Adipocyte (in vitro differentiated cells): ENCODE data around the gene MAPRE3.

Experiments used
- DNase-seq: peaks from one replicate; pipeline ENCODE4 v3.0.0-alpha.2; 2015; ENCODE audit warnings: low read depth
- H3K27me3 ChIP-seq: replicated peaks from 2 replicates; pipeline ENCODE4 v1.7.0; 2013; ENCODE audit warnings: mild to moderate bottlenecking, low read length, moderate library complexity; ENCODE audit not compliant: control insufficient read depth, insufficient read depth
- H3K36me3 ChIP-seq: 2 replicates; pipeline ENCODE4 v1.7.0; 2013; ENCODE audit warnings: low read length, mild to moderate bottlenecking, moderate library complexity; ENCODE audit not compliant: control insufficient read depth, insufficient read depth, severe bottlenecking
- H3K4me1 ChIP-seq: 2 replicates; pipeline ENCODE4 v1.7.0; 2013; ENCODE audit warnings: mild to moderate bottlenecking, low read length, moderate library complexity; ENCODE audit not compliant: control insufficient read depth, insufficient read depth
- H3K4me3 ChIP-seq: 2 replicates; pipeline ENCODE4 v1.7.0; 2013; ENCODE audit warnings: mild to moderate bottlenecking, low read length, moderate library complexity
- H3K9ac ChIP-seq: 2 replicates; pipeline ENCODE4 v1.7.0; 2013; ENCODE audit warnings: mild to moderate bottlenecking, low read length, moderate library complexity
- H3K9me3 ChIP-seq: 2 replicates; pipeline ENCODE4 v1.7.0; 2013; ENCODE audit warnings: mild to moderate bottlenecking, low read length, moderate library complexity; ENCODE audit not compliant: control insufficient read depth

Gene MAPRE3

GRCh38 chr2:26974352-26974751 is 3.9 kb downstream of the MAPRE3 start:
- no peak for DNase-seq
- H3K36me3 ChIP-seq: no peaks in the 10 kb centered on the region
- H3K4me1 ChIP-seq: peaks cover 41% of the 10 kb centered on the region
- H3K9me3 ChIP-seq: no peaks in the 10 kb centered on the region
- no peak overlapping the region for H3K4me3 ChIP-seq
- H3K9ac ChIP-seq: no peak overlapping the region
- peaks cover 1% of the 10 kb centered on the region for H3K27me3 ChIP-seq

- H3K9me3 ChIP-seq: no peaks in the 10 kb centered on the region
- H3K4me3 ChIP-seq: no peak overlapping the region
- H3K4me1 ChIP-seq: peaks cover 48% of the 10 kb centered on the region
- H3K9ac ChIP-seq: no peak overlapping the region
- no peaks in the 10 kb centered on the region for H3K36me3 ChIP-seq
- H3K27me3 ChIP-seq: no peaks in the 10 kb centered on the region
- no peak for DNase-seq
Observed at GRCh38 chr2:26975102-26975501, 4.7 kb downstream of the MAPRE3 start.

- Histone ChIP-seq H3K36me3 (no peaks in the 10 kb centered on the region), H3K4me3 (no peak overlapping the region), H3K27me3 (no peaks in the 10 kb centered on the region), H3K9me3 (no peaks in the 10 kb centered on the region), H3K9ac (no peak overlapping the region), H3K4me1 (peaks cover 49% of the 10 kb centered on the region)
- DNase-seq: no peak
Observed at GRCh38 chr2:26975656-26976055, 5.2 kb downstream of the MAPRE3 start.

GRCh38 chr2:26976237-26976636 is 5.8 kb downstream of the MAPRE3 start:
- no peaks in the 10 kb centered on the region for H3K9me3 ChIP-seq
- no peak for DNase-seq
- H3K27me3 ChIP-seq: no peaks in the 10 kb centered on the region
- H3K4me3 ChIP-seq: no peak overlapping the region
- H3K4me1 ChIP-seq: peaks cover 49% of the 10 kb centered on the region
- no peak overlapping the region for H3K9ac ChIP-seq
- no peaks in the 10 kb centered on the region for H3K36me3 ChIP-seq

GRCh38 chr2:26977012-26977411 is 6.6 kb downstream of the MAPRE3 start:
- no peak for DNase-seq
- no peak overlapping the region for H3K4me3 ChIP-seq
- no peaks in the 10 kb centered on the region for H3K9me3 ChIP-seq
- peaks cover 47% of the 10 kb centered on the region for H3K4me1 ChIP-seq
- no peaks in the 10 kb centered on the region for H3K27me3 ChIP-seq
- no peaks in the 10 kb centered on the region for H3K36me3 ChIP-seq
- no peak overlapping the region for H3K9ac ChIP-seq

GRCh38 chr2:26978061-26978596 is 7.7 kb downstream of the MAPRE3 start:
- Histone ChIP-seq H3K9me3 (no peaks in the 10 kb centered on the region), H3K4me1 (peaks cover 49% of the 10 kb centered on the region), H3K4me3 (no peak overlapping the region), H3K9ac (no peak overlapping the region), H3K27me3 (no peaks in the 10 kb centered on the region), H3K36me3 (no peaks in the 10 kb centered on the region)
- DNase-seq: no peak

- Histone ChIP-seq H3K36me3 (no peaks in the 10 kb centered on the region), H3K4me3 (no peak overlapping the region), H3K4me1 (peaks cover 51% of the 10 kb centered on the region), H3K9me3 (no peaks in the 10 kb centered on the region), H3K9ac (no peak overlapping the region), H3K27me3 (no peaks in the 10 kb centered on the region)
- no peak for DNase-seq
Observed at GRCh38 chr2:26979741-26980140, 9.3 kb downstream of the MAPRE3 start.

GRCh38 chr2:26980971-26981370 is 10.5 kb downstream of the MAPRE3 start:
- Histone ChIP-seq H3K36me3 (no peaks in the 10 kb centered on the region), H3K9me3 (no peaks in the 10 kb centered on the region), H3K27me3 (no peaks in the 10 kb centered on the region), H3K9ac (no peak overlapping the region), H3K4me1 (peaks cover 47% of the 10 kb centered on the region), H3K4me3 (no peak overlapping the region)
- DNase-seq: no peak

- Histone ChIP-seq H3K9me3 (no peaks in the 10 kb centered on the region), H3K27me3 (no peaks in the 10 kb centered on the region), H3K36me3 (no peaks in the 10 kb centered on the region), H3K9ac (no peak overlapping the region), H3K4me3 (no peak overlapping the region), H3K4me1 (peaks cover 35% of the 10 kb centered on the region)
- DNase-seq: no peak
Observed at GRCh38 chr2:26982102-26982742, 11.8 kb downstream of the MAPRE3 start.

- Histone ChIP-seq H3K9ac (no peak overlapping the region), H3K27me3 (no peaks in the 10 kb centered on the region), H3K4me1 (peaks cover 38% of the 10 kb centered on the region), H3K36me3 (no peaks in the 10 kb centered on the region), H3K4me3 (no peak overlapping the region), H3K9me3 (no peaks in the 10 kb centered on the region)
- no peak for DNase-seq
Observed at GRCh38 chr2:26983746-26984145, 13.3 kb downstream of the MAPRE3 start.

GRCh38 chr2:26985807-26986206 is 15.4 kb downstream of the MAPRE3 start:
- Histone ChIP-seq H3K27me3 (no peaks in the 10 kb centered on the region), H3K9ac (no peak overlapping the region), H3K36me3 (no peaks in the 10 kb centered on the region), H3K4me3 (no peak overlapping the region), H3K4me1 (peaks cover 38% of the 10 kb centered on the region), H3K9me3 (no peaks in the 10 kb centered on the region)
- no peak for DNase-seq

- Histone ChIP-seq H3K4me3 (no peak overlapping the region), H3K9me3 (no peaks in the 10 kb centered on the region), H3K9ac (no peak overlapping the region), H3K4me1 (peaks cover 42% of the 10 kb centered on the region), H3K36me3 (no peaks in the 10 kb centered on the region), H3K27me3 (no peaks in the 10 kb centered on the region)
- no peak for DNase-seq
Observed at GRCh38 chr2:26986576-26986975, 16.1 kb downstream of the MAPRE3 start.
